ENCODE measurements around the gene SERINC4. TPM values are rescaled to one million over a fixed set of nuclear protein-coding genes. Genes with fewer than 3 reads are reported as not detected.
A peak's percentile ranks its signal among the peaks of the same experiment; 100 is the strongest.

SERINC4 gene
- total and polyA plus RNA-seq, 9 of the 15 experiments (the other 6 are each of a cell fraction or from before 2014, with no cell fraction given) = 0.14 to 0.86 (median 0.18) TPM; not detected in 2

- TF ChIP-seq CHD7 (IDR thresholded peaks at IDR 0.05; ENCODE audit: low read depth, low read length) (no peak), ZNF224 (CRISPR knock-in tag; IDR thresholded peaks at IDR 0.05) (no peak), NFRKB (IDR thresholded peaks at IDR 0.05; ENCODE audit: low read depth) (peak; percentile 86), ZNF197 (CRISPR knock-in tag; IDR thresholded peaks at IDR 0.05; ENCODE audit: low read depth) (no peak), CREB1 (IDR thresholded peaks at IDR 0.05) (no peak), CREB1 (CRISPR knock-in tag; IDR thresholded peaks at IDR 0.05) (no peak; the same call in 1 of the 2 replicates), HNRNPL (IDR thresholded peaks at IDR 0.05; ENCODE audit: low read depth, low read length) (no peak), ZNF449 (CRISPR knock-in tag; IDR thresholded peaks at IDR 0.05) (no peak), KLF16 (IDR thresholded peaks at IDR 0.05) (no peak), BCOR (IDR thresholded peaks at IDR 0.05) (peak; percentile 83), PHF21A (IDR thresholded peaks at IDR 0.05; ENCODE audit: borderline replicate concordance, low read depth) (no peak), RFX1 (IDR thresholded peaks at IDR 0.05) (no peak), SNIP1 (IDR thresholded peaks at IDR 0.05; ENCODE audit: low read depth) (no peak), PHB2 (IDR thresholded peaks at IDR 0.05; ENCODE audit: low read depth) (no peak), ZBTB43 (CRISPR knock-in tag; IDR thresholded peaks at IDR 0.05) (peak; percentile 88; the same call in 1 of the 2 replicates)
These were observed 26.7 kb upstream of the SERINC4 start, which contains the start of gene WDR76 (continued) for GRCh38 chr15:43826508-43827341.
